GM18858 (cell line): ENCODE data around the gene CACNA1A.
A peak's percentile ranks its signal among the peaks of the same experiment; 100 is the strongest.
"Not testable (repeated sequence)": the region's sequence is repeated elsewhere in the genome, so short reads cannot be mapped to it uniquely, and the experiment has no call there.

Experiments
- ATAC-seq: cut with Tn5 transposase; IDR thresholded peaks from one replicate; pipeline ENCODE4 v1.9.1; 2021; ENCODE audit not compliant: unreplicated experiment

The CACNA1A gene

DNA sequence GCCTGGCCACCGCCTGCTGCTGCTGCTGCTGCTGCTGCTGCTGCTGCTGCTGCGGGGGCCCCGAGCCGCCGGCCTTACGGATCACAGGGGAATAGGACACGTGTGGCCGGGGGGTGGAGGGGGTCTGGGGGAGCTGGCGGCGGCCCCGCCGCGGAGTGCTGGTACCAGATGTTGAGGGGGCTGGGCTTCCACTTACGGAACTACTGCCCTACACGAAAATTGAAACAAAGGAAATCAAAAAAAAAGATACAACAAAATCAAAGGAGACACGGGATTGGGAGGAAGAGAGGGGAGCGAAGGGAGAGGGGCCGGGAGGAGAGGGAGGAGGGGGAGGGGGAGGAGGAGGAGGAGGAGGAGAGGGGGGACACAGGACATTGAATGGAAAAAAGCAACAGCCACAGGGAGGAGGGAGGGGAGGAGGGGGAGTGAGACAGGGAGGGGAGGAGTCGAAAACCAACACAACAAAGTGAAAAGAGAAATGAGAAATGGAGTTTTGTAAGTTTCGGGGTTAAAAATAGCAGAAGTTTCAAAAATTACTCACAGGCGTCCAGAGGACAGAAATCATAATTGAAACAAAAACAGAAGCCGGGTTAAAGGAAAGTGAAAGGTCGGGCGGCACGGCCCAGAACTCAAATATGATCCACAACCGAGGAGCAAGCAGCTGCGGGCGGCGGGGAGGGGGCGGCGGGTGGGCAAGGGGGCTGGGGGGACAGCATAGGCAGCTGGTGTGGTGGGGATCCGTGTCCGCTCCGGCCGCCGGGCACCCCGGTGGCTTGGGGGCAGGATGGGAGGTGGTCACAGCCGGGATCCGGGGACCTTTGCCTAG, 298.2 kb downstream of the CACNA1A start:
- peak; percentile 66 for ATAC-seq

DNA sequence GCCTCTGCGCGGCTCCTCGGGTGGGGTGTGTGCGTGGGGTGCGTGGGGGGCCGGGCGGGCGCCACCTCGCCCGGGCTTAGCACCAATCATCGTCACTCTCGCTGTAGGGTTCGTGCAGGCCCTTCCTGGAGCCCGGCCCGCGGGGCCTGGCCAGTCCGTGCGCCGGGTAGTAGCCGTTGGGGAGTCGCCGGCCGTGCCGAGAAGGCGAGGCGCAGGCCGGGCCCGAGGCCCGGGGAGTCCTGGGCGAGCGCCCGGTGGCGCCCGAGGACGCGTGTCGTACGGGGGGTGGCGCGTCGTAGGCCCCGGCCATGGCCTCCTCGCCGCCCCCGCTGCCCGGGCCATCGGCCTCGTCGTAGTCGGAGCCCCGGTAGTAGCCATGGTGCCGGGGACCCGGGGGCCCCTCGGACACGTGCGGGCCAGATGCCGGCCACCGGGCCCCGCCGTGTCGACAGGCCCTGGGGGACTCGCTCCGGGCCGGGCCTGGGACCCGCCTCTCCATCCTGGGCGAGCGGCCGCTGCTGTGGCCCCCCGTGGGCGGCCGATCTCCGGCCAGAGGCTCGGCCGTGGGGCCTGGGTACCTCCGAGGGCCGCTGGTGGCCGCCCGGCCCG, 298.9 kb downstream of the CACNA1A start:
- no peak for ATAC-seq

DNA sequence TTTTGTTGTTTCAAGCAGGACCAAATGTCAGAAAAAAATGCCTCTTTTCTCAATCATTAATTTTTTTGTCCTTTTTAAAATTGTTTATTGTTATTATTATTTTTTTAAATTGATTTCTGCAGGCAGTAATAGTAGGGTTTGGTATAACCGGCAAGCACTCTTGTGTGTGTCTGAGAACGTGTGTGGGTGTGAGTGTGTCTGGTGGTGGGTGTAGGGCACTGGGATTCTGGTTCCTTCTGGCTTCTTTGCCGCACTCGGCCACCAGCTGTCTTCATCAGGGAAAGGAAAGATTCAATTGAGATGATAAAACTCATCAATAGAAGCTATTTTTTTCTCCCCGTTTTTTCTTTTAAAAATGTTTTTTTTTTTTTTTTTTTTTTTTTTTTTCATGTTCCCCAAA, 299.7 kb downstream of the CACNA1A start:
- ATAC-seq: no peak

DNA sequence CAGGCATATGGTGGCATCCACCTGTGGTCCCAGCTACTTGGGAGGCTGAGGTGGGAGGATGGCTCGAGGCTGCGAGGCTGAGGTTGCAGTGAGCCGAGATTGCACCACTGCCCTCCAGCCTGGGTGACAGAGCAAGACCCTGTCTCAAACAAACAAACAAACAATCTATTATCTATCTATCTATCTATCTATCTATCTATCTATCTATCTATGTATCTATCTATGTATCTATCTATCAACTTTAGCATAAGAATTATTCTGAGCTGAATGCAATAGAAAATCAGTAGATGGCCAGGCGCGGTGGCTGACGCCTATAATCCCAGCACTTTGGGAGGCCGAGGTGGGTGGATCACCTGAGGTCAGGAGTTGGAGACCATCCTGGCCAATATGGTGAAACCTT, 304.2 kb downstream of the CACNA1A start:
- not testable (repeated sequence) for ATAC-seq

DNA sequence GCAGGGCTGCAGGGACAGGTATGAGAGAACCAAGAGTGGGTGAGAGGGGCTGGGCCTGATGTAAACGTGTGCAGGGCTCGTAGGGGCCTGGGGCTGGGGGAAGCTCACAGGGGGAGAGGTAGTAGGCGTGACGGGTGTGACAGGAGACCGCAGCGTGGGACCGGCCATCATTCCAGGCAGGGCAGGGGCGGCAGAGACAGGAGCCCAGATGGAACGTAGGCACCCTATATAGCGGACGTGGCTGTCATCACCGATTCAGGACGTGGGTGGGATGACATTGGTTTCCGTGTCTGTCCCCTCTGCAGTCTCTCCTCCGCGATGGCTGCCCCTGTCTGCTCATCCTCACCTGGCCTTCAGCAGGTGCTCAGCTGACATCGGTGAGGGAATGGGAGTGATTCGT, 307.6 kb downstream of the CACNA1A start:
- no peak for ATAC-seq

DNA sequence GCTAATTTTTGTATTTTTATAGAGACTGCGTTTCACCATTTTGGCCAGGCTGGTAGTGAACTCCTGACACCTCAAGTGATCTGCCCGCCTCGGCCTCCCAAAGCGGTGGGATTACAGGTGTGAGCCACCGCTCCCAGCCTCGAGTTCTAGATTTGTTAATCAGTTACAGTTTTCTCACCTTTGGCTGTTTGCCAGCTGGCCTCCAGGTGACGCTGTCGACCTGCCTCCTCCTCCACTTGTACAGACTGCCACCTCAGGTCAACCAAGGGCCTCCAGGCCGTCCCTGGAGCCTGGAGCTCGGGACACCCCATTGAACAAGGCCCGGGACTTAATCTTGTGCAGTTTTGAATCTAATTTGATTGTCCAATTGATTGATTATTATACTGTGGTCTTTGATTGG, 310.6 kb downstream of the CACNA1A start:
- ATAC-seq: no peak

DNA sequence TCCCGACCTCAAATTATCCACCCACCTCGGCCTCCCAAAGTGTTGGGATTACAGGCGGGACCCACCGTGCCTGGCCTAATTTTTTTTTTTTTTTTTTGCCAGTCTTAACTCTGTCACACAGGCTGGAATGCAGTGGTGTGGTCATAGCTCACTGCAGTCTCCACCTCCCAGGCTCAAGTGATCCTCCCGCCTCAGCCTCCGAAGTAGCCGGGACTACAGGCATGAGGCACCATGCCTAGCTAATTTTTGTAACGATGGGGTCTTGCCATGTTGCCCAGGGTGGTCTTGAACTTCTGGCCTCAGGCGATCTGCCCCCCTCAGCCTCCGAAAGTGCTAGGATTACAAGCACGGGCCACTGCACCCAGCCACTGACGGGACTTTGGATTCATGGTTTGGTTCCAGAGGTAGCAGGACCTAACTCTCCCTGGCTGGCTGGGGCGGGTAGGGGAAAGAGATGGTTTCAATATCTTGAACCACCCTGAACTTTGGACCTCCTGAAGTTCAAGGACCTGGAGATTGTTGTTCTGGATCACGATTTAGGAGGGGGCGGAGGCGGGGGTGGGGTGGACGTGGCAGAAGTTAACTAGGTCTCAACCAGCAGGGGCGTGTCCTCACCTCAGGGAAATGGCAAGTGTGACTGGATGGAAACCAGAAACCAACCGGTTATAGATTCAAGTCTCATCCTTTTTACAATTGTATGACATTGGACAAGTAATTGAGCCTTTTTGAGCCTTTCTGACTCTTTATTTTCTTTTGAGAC, 315.3 kb downstream of the CACNA1A start:
- no peak for ATAC-seq

DNA sequence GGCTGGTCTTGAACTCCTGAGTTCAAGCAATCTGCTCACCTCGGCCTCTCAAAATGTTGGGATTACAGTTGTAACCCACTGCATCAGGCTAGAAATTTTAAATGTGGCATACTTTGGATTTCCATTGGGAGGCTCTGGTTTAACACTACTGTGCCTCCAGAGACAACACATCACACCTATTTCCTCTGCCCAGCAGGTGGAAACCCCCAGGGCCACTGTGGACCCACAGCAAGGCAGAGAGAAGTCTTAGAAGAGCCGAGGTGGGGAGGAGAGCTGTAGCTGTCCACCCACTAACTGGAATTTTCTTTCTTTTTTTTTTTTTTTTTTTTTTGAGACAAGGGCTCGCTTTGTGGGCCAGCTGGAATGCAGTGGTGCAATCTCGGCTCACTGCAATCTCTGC, 316.7 kb downstream of the CACNA1A start:
- no peak for ATAC-seq

DNA sequence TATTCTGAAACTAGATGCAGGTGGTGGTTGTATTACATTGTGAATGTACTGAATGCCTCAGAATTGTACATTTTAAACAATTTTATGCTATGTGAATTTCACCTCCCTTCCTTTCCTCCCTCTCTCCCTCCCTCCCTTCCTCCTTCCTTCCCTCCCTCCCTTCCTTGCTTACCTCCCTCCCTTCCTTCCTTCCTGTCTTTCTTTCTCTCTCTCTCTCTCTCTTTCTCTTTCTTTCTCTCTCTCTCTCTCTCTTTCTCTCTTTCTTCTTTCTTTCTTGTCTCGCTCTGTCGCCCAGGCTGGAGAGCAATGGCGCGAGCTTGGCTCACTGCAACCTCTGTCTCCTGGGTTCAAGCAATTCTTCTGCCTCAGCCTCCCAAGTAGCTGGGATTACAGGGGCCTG, 318.9 kb downstream of the CACNA1A start:
- ATAC-seq: no peak

DNA sequence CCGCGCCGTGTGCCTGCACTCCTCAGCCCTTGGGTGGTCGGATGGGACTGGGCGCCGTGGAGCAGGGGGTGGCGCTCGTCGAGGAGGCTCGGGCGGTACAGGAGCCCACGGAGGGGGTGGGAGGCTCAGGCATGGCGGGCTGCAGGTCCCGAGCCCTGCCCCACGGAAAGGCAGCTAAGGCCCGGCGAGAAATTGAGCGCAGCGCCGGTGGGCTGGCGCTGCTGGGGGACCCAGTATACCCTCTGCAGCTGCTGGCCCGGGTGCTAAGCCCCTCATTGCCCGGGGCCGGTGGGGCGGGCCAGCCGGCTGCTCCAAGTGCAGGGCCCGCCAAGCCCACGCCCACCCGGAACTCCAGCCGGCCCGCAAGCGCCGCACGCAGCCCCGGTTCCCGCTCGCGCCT, 319.6 kb downstream of the CACNA1A start:
- not testable (repeated sequence) for ATAC-seq

DNA sequence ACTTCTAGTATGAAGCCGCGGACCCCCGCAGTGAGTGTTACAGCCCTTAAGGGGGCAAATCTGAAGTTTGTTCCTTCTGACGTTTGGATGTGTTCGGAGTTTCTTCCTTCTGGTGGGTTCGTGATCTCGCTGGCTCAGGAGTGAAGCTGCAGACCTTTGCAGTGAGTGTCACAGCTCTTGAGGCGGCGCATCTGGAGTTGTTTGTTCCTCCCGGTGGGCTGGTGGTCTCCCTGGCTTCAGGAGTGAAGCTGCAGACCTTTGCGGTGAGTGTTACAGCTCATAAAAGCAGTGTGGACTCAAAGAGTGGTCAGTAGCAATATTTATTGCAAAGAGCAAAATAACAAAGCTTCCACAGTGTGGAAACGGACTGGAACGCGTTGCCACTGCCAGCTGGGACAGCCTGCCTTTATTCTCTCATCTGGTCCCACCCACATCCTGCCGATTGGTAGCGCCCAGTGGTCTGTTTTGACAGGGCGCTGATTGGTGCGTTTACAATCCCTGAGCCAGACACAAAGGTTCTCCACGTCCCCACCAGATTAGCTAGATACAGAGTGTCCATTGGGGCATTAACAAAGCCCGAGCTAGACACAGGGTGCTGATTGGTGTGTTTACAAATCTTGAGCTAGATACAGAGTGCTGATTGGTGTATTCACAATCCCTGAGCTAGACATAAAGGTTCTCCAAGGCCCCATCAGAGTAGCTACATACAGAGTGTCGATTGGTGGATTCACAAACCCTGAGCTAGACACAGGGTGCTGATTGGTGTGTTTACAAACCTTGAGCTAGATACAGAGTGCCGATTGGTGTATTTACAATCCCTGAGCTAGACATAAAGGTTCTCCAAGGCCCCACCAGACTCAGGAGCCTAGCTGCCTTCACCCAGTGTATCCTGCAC, 320.3 kb downstream of the CACNA1A start:
- ATAC-seq: not testable (repeated sequence)

DNA sequence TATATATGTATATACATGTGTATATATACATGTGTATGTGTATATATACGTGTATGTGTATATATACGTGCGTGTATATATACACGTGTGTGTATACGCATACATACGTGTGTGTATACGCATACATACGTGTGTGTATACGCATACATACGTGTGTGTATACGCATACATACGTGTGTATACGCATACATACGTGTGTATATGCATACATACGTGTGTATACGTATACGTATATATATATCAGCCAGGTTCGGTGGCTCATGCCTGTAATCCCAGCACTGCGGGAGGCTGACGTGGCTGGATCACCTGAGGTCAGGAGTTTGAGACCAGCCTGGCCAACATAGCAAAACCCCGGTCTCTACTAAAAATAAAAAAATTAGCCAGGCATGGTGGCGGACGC, 321.4 kb downstream of the CACNA1A start:
- not testable (repeated sequence) for ATAC-seq

DNA sequence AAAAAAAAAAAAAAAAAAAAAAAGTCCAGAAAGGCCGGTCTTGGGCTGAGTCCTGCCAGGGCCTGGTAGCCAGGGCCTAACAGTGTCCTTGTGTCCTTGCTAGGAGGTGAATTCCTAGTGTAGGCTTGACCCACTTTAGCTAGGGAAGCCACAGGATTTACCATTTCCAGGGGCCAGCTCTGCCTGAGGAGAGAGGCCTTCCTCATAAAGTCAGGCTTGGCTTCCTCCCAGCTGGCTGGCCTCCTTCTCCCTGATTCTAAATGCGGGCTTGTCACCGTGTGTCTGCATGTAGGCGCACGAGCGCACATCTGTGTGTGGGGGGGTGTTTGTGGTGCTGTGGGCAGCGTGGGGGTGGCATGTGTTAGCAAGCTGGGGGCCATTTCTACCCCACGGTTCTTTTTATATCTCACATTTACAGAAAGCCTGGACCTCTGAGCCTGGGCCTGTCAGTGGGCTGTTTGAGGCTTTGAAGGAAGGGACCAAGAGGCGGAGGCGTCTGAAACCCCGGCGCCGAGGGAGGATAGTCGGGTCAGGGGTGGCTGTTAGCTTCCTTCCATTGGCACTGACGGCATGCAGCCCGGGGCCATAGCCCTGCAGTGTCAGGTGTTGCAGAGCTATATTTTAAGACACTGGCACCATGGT, 324.4 kb downstream of the CACNA1A start:
- no peak for ATAC-seq

DNA sequence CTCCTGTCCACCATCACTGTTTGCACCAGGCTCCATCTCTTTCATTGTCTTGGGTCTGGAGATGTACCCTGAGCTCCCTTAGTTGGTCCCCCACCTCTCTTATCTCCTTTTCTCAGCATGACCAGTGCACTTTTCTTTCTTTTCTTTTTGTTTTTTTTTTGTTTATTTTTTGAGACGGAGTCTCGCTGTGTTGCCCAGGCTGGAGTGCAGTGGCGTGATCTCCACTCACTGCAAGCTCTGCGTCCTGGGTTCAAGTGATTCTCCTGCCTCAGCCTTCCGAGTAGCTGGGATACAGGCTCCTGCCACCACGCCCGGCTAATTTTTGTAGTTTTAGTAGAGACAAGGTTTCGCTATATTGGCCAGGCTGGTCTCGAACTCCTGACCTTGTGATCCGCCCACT, 328.0 kb downstream of the CACNA1A start:
- not testable (repeated sequence) for ATAC-seq

DNA sequence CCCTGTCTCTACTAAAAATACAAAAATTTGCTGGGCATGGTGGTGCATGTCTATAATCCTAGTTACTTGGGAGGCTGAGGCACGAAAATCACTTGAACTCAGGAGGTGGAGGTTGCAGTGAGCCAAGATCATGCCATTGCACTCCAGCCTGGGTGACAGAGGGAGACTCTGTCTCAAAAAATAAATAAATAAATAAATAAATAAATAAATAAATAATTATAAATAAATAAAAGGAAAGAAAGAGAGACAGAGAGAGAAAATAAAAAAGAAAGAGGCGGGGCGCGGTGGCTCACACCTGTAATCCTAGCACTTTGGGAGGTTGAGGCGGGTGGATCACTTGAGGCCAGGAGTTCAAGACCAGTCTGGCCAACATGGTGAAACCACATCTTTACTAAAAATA, 328.7 kb downstream of the CACNA1A start:
- ATAC-seq: not testable (repeated sequence)

DNA sequence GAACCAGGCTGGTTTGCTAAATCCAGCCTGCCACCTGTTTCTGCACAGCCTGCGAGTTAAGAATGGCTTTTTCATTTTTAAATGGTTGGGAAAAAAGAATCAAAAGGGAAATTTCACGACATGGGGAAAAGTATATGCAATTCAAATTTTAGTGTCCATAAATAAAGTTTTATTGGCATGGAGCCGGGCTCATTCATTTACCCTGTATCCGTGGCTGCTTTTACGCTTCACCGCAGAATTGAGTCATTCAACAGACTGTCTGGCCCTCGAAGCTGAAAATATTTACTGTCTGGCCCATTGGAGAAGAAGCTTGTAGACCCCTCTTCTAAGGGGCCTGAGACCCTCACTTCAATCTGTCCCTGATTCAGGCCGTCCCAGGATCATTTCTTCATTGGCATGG, 329.9 kb downstream of the CACNA1A start:
- no peak for ATAC-seq

DNA sequence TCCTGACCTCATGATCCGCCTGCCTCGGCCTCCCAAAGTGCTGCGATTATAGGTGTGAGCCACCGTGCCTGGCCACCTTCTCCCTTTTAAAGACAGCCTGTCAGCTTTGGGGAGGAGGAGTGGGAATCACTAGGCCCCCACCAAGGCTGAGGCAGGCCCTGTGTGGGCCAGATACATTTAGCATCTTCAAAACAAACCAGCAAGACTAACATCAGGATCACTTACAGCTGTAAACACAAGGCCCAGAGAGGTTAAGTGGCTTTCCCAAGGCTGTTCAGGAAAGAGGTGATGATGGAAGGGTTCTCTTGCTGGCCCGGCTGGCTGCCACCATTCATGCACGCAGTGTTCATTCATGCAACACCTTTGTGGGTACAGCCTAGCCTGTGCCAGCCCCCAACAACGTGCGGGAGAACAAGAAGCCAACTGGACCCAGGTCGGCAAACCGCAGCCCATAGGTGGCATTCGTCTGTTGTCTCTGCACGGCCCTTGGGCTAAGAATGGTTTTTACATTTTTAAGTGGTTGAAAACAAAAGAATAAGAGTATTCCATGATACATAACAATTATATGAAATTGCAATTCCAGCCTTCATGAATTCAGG, 333.0 kb downstream of the CACNA1A start:
- no peak for ATAC-seq

DNA sequence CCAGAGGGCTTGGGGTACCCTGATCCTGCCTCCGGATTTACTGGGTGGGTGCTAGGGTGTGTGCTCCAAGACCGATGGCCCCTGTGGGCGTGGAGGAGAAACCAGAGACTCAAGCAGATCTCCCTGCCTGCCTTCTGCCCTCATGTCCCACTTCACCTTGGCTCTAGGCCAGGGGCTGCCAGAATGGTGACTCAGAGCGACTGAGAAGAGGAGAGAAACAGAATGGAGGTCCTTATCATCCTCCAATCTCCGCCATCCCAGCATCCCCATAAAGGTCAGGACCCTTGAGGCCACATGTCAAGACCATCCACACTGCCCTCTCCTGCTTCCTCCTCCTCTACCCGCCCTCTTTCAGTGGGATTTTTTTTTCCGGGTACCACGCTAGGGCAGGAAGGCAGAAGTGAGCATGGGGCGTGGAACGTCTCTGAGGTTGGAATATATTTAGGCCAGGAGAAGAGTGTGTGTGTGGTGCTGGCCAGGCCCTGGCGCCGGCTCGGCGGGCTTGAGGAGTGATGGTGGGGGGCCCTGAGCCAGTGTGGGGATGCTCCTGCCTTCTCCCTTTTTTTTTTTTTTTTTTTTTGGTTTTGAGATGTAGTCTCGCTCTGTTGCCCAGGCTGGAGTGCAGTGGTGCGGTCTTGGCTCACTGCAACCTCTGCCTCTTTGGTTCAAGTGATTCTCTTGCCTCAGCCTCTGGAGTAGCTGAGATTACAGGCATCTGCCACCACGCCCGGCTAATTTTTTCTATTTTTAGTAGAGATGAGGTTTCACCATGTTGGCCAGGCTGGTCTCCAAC, 333.7 kb downstream of the CACNA1A start:
- ATAC-seq: no peak

DNA sequence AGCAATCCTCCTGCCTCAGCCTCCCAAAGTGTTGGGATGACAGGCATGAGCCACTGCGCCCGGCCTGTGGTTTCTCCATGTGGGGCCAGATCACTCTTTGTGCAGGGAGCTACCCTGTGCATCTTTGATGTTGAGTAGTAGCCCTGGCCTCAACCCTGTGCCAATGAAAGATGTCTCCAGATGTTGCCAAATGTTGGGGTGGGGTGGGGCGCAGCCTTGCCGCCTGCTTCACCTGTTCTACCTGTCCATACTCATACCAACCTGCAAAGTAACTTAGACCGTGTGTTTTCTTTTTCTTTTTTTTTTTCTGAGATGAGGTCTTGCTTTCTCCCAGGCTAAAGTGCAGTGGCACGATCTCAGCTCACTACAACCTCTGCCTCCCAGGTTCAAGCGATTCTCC, 335.1 kb downstream of the CACNA1A start:
- no peak for ATAC-seq
